HepG2 (cell line): ENCODE results near the gene CTNNBIP1. TPM values are rescaled to one million over a fixed set of nuclear protein-coding genes. Genes with fewer than 3 reads are reported as not detected.
A peak's percentile ranks its signal among the peaks of the same experiment; 100 is the strongest.

ENCODE experiments used
- ATAC-seq: fragments of 200-7000 bp; cut with Tn5 transposase; 3 replicates; pipeline ENCODE4 v1.9.1; 2020; ENCODE audit warnings: mild to moderate bottlenecking, moderate library complexity
- BruUV-seq: library from RNA; stranded (reverse); fragments of 400-500 nt; replicated peaks from 2 replicates; lab custom pipeline; 2021; lab: Mats Ljungman, UMichigan
- CTCF ChIA-PET: fragments of 300-600 bp; formaldehyde crosslinking; extraction: SDS; loops from one replicate; lab custom pipeline; 2021; ENCODE audit warnings: low total read pairs, inconsistent platforms, low intra/inter-chr PET ratio; lab: Yijun Ruan, JAX
- POLR2A ChIA-PET: fragments of 350-600 bp; sonication (Branson Sonifier 250); formaldehyde crosslinking; loops from one replicate; lab custom pipeline; 2020; ENCODE audit warnings: antibody characterized with exemption, inconsistent platforms; lab: Yijun Ruan, JAX
- DNase-seq: peaks from one replicate; pipeline ENCODE4 v3.0.0-alpha.2; 2015; ENCODE audit warnings: low spot score
- FAIRE-seq: peaks from 3 replicates; lab custom pipeline; 2011; peaks lifted over from hg19 to GRCh38; lab: Jason Lieb, UNC
- H2AFZ ChIP-seq: one replicate; pipeline ENCODE4 v1.6.1; 2011; ENCODE audit warnings: low read length, inconsistent platforms
- H3K27ac ChIP-seq: fragments of 300-600 bp; 3 replicates; pipeline ENCODE4 v1.8.0; 2011; ENCODE audit warnings: mixed run types, mild to moderate bottlenecking, mixed read lengths, low read length, inconsistent platforms; ENCODE audit not compliant: insufficient read depth; ENCODE audit errors: extremely low read length
- H3K27me3 ChIP-seq, 2 experiments: fragments of 200-600 bp in 1 of 2; 2 replicates in 1 of 2; 3 replicates in 1 of 2; pipeline versions ENCODE4 v1.6.0 to v1.8.0; 2011; ENCODE audit warnings: low read length in 2 of 2, mild to moderate bottlenecking in 2 of 2, moderate library complexity in 2 of 2, inconsistent platforms in 1 of 2; ENCODE audit not compliant: insufficient read depth in 2 of 2, control insufficient read depth in 1 of 2
- H3K36me3 ChIP-seq, 2 experiments: fragments of 200-600 bp in 1 of 2; replicated peaks in 1 of 2; 2 replicates in 1 of 2; 3 replicates in 1 of 2; pipeline versions ENCODE4 v1.5.1 to v1.8.0; 2011; ENCODE audit warnings: low read length in 2 of 2, inconsistent platforms in 1 of 2; ENCODE audit not compliant: insufficient read depth in 2 of 2, control insufficient read depth in 1 of 2
- H3K4me1 ChIP-seq: 2 replicates; pipeline ENCODE4 v1.5.1; 2012; ENCODE audit warnings: low read length, inconsistent platforms; ENCODE audit not compliant: insufficient read depth
- H3K4me2 ChIP-seq: 2 replicates; pipeline ENCODE4 v1.6.0; 2011; ENCODE audit warnings: low read depth, low read length, inconsistent platforms
- H3K4me3 ChIP-seq, 3 experiments: fragments of 200-600 bp in 1 of 3; sonication (generic), shearing (Covaris generic) in 1 of 3; replicated peaks in 1 of 3; 2 replicates each; pipeline ENCODE4 v1.5.1; 2011 to 2016; ENCODE audit warnings: low read length in 3 of 3, inconsistent platforms in 2 of 3, low read depth in 2 of 3, mild to moderate bottlenecking in 2 of 3, control low read depth in 1 of 3, mixed read lengths in 1 of 3; ENCODE audit not compliant: insufficient read depth in 1 of 3
- H3K79me2 ChIP-seq: one replicate; pipeline ENCODE4 v1.6.1; 2011; ENCODE audit warnings: low read length, inconsistent platforms; ENCODE audit not compliant: insufficient read depth
- H3K9ac ChIP-seq: 2 replicates; pipeline ENCODE4 v1.6.0; 2011; ENCODE audit warnings: mild to moderate bottlenecking, low read depth, low read length, inconsistent platforms; ENCODE audit not compliant: insufficient read depth
- H3K9me3 ChIP-seq: 2 replicates; pipeline ENCODE4 v1.5.1; 2012; ENCODE audit warnings: mild to moderate bottlenecking, low read length
- H4K20me1 ChIP-seq: 2 replicates; pipeline ENCODE4 v1.6.0; 2011; ENCODE audit warnings: inconsistent platforms, mild to moderate bottlenecking, low read length, moderate library complexity; ENCODE audit not compliant: insufficient read depth
- CCAR2 ChIP-seq: fragments of 200-400 bp; formaldehyde crosslinking; optimal IDR thresholded peaks from 2 replicates; pipeline ENCODE3; 2018; ENCODE audit warnings: low read depth, mild to moderate bottlenecking, low read length, moderate library complexity
- DNMT1 ChIP-seq: sonication (generic); formaldehyde crosslinking; IDR thresholded peaks from 2 replicates; pipeline ENCODE4 v1.5.1; 2020; ENCODE audit warnings: mild to moderate bottlenecking, missing genetic modification reagents
- FOXM1 ChIP-seq: sonication (generic); formaldehyde crosslinking; IDR thresholded peaks from 2 replicates; pipeline ENCODE4 v1.5.0; 2020; ENCODE audit warnings: missing genetic modification reagents
- IKZF5 ChIP-seq: IDR thresholded peaks from 2 replicates; pipeline ENCODE4 v1.6.1; 2018; ENCODE audit warnings: missing genetic modification reagents, mild to moderate bottlenecking, missing compliant biosample characterization
- KDM1A ChIP-seq: IDR thresholded peaks from 2 replicates; pipeline ENCODE4 v1.6.1; 2016; ENCODE audit warnings: missing compliant biosample characterization
- MEF2D ChIP-seq: sonication (generic); formaldehyde crosslinking; IDR thresholded peaks from 2 replicates; pipeline ENCODE4 v1.5.1; 2020; ENCODE audit warnings: mild to moderate bottlenecking, missing genetic modification reagents
- NR2C2 ChIP-seq: sonication (generic); formaldehyde crosslinking; IDR thresholded peaks from 2 replicates; pipeline ENCODE4 v1.4.0; 2020; ENCODE audit warnings: missing genetic modification reagents, mild to moderate bottlenecking, moderate library complexity, borderline replicate concordance
- PHF20 ChIP-seq: sonication (generic); formaldehyde crosslinking; IDR thresholded peaks from 2 replicates; pipeline ENCODE4 v1.5.0; 2020; ENCODE audit warnings: mild to moderate bottlenecking, missing genetic modification reagents
- REL ChIP-seq: sonication (generic); formaldehyde crosslinking; conservative IDR thresholded peaks from 2 replicates; pipeline ENCODE4 v1.8.0; 2022; ENCODE audit warnings: mild to moderate bottlenecking, missing genetic modification reagents, moderate library complexity
- RFXAP ChIP-seq: sonication (generic); formaldehyde crosslinking; IDR thresholded peaks from 2 replicates; pipeline ENCODE4 v1.4.0; 2020; ENCODE audit warnings: missing genetic modification reagents, borderline replicate concordance
- SNAPC2 ChIP-seq: sonication (generic); formaldehyde crosslinking; IDR thresholded peaks from 2 replicates; pipeline ENCODE4 v1.8.1; 2022; ENCODE audit warnings: mild to moderate bottlenecking, missing genetic modification reagents
- SP2 ChIP-seq: sonication (generic); formaldehyde crosslinking; IDR thresholded peaks from 2 replicates; pipeline ENCODE4 v1.5.1; 2020; ENCODE audit warnings: mild to moderate bottlenecking, missing genetic modification reagents
- TBX2 ChIP-seq: sonication (generic); formaldehyde crosslinking; IDR thresholded peaks from 2 replicates; pipeline ENCODE4 v1.5.0; 2020; ENCODE audit warnings: missing genetic modification reagents, mild to moderate bottlenecking, borderline replicate concordance
- ZFX ChIP-seq: sonication (generic); formaldehyde crosslinking; IDR thresholded peaks from 2 replicates; pipeline ENCODE4 v1.4.0; 2020; ENCODE audit warnings: mild to moderate bottlenecking, low read depth, missing genetic modification reagents, moderate library complexity
- ZMYM3 ChIP-seq: sonication (generic); formaldehyde crosslinking; IDR thresholded peaks from 2 replicates; pipeline ENCODE4 v1.5.1; 2020; ENCODE audit warnings: mild to moderate bottlenecking, missing genetic modification reagents
- ZNF629 ChIP-seq: sonication (generic); formaldehyde crosslinking; conservative IDR thresholded peaks from 2 replicates; pipeline ENCODE4 v1.5.0; 2020; ENCODE audit warnings: missing genetic modification reagents
- ZNF713 ChIP-seq: sonication (generic); formaldehyde crosslinking; IDR thresholded peaks from 2 replicates; pipeline ENCODE4 v1.4.0; 2020; ENCODE audit warnings: mild to moderate bottlenecking, missing genetic modification reagents
- ZNF878 ChIP-seq: sonication (generic); formaldehyde crosslinking; IDR thresholded peaks from 2 replicates; pipeline ENCODE4 v1.8.1; 2023; ENCODE audit warnings: mild to moderate bottlenecking, missing genetic modification reagents, moderate library complexity
- ZSCAN12 ChIP-seq: sonication (generic); formaldehyde crosslinking; IDR thresholded peaks from 2 replicates; pipeline ENCODE4 v1.9.0; 2021; ENCODE audit warnings: mild to moderate bottlenecking, missing genetic modification reagents
- WGBS: methylation state at CpG from one replicate; pipeline ENCODE4 v1.1.6; 2017; ENCODE audit warnings: low lambda C conversion rate; 5-methylcytosine and 5-hydroxymethylcytosine counted together
- in situ Hi-C: cut with HindIII; loops from 2 replicates; pipeline ENCODE4 v1.10.0; 2017; ENCODE audit warnings: low pct_unique_long_range_greater_than_20kb; ENCODE audit not compliant: extremely low pct_ligation_motif_present
- intact Hi-C: fragments of 100-400 bp; cut with micrococcal nuclease; formaldehyde crosslinking; loops from one replicate; pipeline ENCODE4 v1.10.0; 2022; ENCODE audit not compliant: unreplicated experiment
- polyA plus RNA-seq, 8 experiments: library from polyadenylated mRNA; depleted of rRNA in 3 of 8; stranded (reverse) in 7 of 8; unstranded in 1 of 8; fragments of >200 nt; fragmentation: Illumina TruSeq in 4 of 8; extraction: Trizol in 4 of 8; gene quantifications; 2 replicates each; pipeline versions ENCODE4 v1.2.1 to v1.2.3, GENCODE V29; 2011 to 2016; ENCODE audit warnings: low read depth in 4 of 8, missing spikeins in 1 of 8, mixed read lengths in 1 of 8; ENCODE audit not compliant: insufficient read depth in 1 of 8
- total RNA-seq, 5 experiments: library from RNA; depleted of rRNA; stranded (reverse); fragments of >200 nt; fragmentation: Illumina TruSeq; extraction: Trizol; gene quantifications; 2 replicates each; pipeline ENCODE4 v1.2.3, GENCODE V29; 2016; ENCODE audit warnings: low read depth in 1 of 5

CTNNBIP1 gene
- total and polyA plus RNA-seq, 2 of the 13 experiments (the other 11 are each of a cell fraction or from before 2014, with no cell fraction given) = 71.7 to 83.0 TPM

- no peak for TF ChIP-seq ZNF713 (CRISPR knock-in tag)
- TF ChIP-seq RFXAP (CRISPR knock-in tag) = no peak
- no peak for TF ChIP-seq ZSCAN12 (CRISPR knock-in tag)
- no peak for TF ChIP-seq FOXM1 (CRISPR knock-in tag)
- TF ChIP-seq REL (CRISPR knock-in tag) = no peak
- TF ChIP-seq PHF20 (CRISPR knock-in tag) = no peak
- TF ChIP-seq ZNF878 (CRISPR knock-in tag) = no peak
- TF ChIP-seq NR2C2 = no peak
- TF ChIP-seq CCAR2 = no peak
- no peak for TF ChIP-seq IKZF5
Observed at GRCh38 chr1:9825093-9826074, 84.7 kb downstream of the CTNNBIP1 start (continued).

GRCh38 chr1:9824702-9825089 is 85.4 kb downstream of the CTNNBIP1 start:
- in situ Hi-C loops (no loop called here), intact Hi-C loops (loop anchor here (5.0 kb wide), 1 partner anchor 42 kb away; no protein-coding TSS in a partner anchor)
- ChIA-PET CTCF (no interaction called here), POLR2A (no interaction called here)
- H3K4me1 ChIP-seq = peaks cover 65% of the 10 kb centered on the region
- no peak overlapping the region for H3K9ac ChIP-seq
- H3K27me3 ChIP-seq = peaks cover 0 to 4% of the 10 kb centered on the region in 2 experiments; a peak in 1 of 5 replicates
- peak overlapping the region; percentile 68 to 82 (median 78); a peak in 5 of 6 replicates for H3K4me3 ChIP-seq
- 0 out of 2 replicates have a peak, but pooled peaks have one; percentile 28 for TF ChIP-seq MEF2D (CRISPR knock-in tag)
- TF ChIP-seq ZFX = peak; percentile 34; the same call in 1 of the 2 replicates
- TF ChIP-seq SNAPC2 (CRISPR knock-in tag) = no peak
- 0 out of 2 replicates have a peak, but pooled peaks have one; percentile 4 for TF ChIP-seq TBX2 (CRISPR knock-in tag)
- TF ChIP-seq DNMT1 = no peak
- TF ChIP-seq SP2 (CRISPR knock-in tag) = no peak
- TF ChIP-seq KDM1A (CRISPR knock-in tag) = peak; percentile 89
- TF ChIP-seq ZNF629 = peak; percentile 93
- peak; percentile 79 for TF ChIP-seq ZMYM3 (CRISPR knock-in tag)
- BruUV-seq = no TSS peak
- H2AFZ ChIP-seq = no peak overlapping the region
- DNase-seq (no peak), ATAC-seq (peak; percentile 9), FAIRE-seq (no peak)
- no peaks in the 10 kb centered on the region for H3K36me3 ChIP-seq
- WGBS = 16% methylated on average over 9 of the region's 12 CpGs
- peaks cover 32% of the 10 kb centered on the region for H3K79me2 ChIP-seq
- peaks cover 11% of the 10 kb centered on the region; the same call in 1 of the 2 replicates for H4K20me1 ChIP-seq
- H3K27ac ChIP-seq = no peak overlapping the region
- H3K4me2 ChIP-seq = peak overlapping the region; percentile 79
- no peaks in the 10 kb centered on the region for H3K9me3 ChIP-seq
